K562 (cell line): ENCODE measurements around the gene NUP210. TPM values are rescaled to one million over a fixed set of nuclear protein-coding genes. Genes with fewer than 3 reads are reported as not detected.

Experiments used
- ATAC-seq: fragments of 200-7000 bp; cut with Tn5 transposase; 3 replicates; pipeline ENCODE4 v1.9.1; 2020; ENCODE audit warnings: moderate library complexity
- BruUV-seq: library from RNA; stranded (reverse); fragments of 400-500 nt; replicated peaks from 2 replicates; lab custom pipeline; 2021; lab: Mats Ljungman, UMichigan
- CTCF ChIA-PET: fragments of 300-600 bp; formaldehyde crosslinking; extraction: SDS; loops from one replicate; lab custom pipeline; 2021; ENCODE audit warnings: low intra/inter-chr PET ratio; lab: Yijun Ruan, JAX
- POLR2A ChIA-PET: fragments of 300-600, 350-650 bp; sonication (Branson Sonifier 250); formaldehyde crosslinking; extraction: SDS; loops from one replicate; lab custom pipeline; 2021; ENCODE audit warnings: antibody characterized with exemption, inconsistent platforms; lab: Yijun Ruan, JAX
- DNase-seq, 4 experiments: peaks; one replicate each; pipeline versions ENCODE4 v3.0.0 to v3.0.0-alpha.2; 2011 to 2018; ENCODE audit warnings: low spot score in 3 of 4, mixed read lengths in 3 of 4; ENCODE audit errors: extremely low read depth in 1 of 4
- FAIRE-seq: peaks from 2 replicates; lab custom pipeline; 2011; peaks lifted over from hg19 to GRCh38; lab: Jason Lieb, UNC
- H2AFZ ChIP-seq: 2 replicates; pipeline ENCODE4 v1.6.0; 2011; ENCODE audit warnings: low read depth, low read length, control low read depth, inconsistent platforms
- H3K27ac ChIP-seq: fragments of 200-600 bp; 3 replicates; pipeline ENCODE4 v1.8.0; 2011; ENCODE audit warnings: low read depth, mild to moderate bottlenecking, control low read depth, inconsistent platforms, low read length, moderate library complexity, mixed read lengths; ENCODE audit errors: extremely low read depth
- H3K27me3 ChIP-seq, 2 experiments: fragments of 300-600 bp in 1 of 2; 2 replicates in 1 of 2; 3 replicates in 1 of 2; pipeline versions ENCODE4 v1.6.0 to v1.8.0; 2011; ENCODE audit warnings: inconsistent platforms in 2 of 2, low read length in 2 of 2, mild to moderate bottlenecking in 1 of 2, mixed read lengths in 1 of 2, moderate library complexity in 1 of 2; ENCODE audit not compliant: control insufficient read depth in 2 of 2, insufficient read depth in 2 of 2
- H3K36me3 ChIP-seq: fragments of 300-600 bp; 3 replicates; pipeline ENCODE4 v1.8.0; 2011; ENCODE audit warnings: mild to moderate bottlenecking, low read length, inconsistent platforms; ENCODE audit not compliant: control insufficient read depth, insufficient read depth
- H3K4me1 ChIP-seq, 2 experiments: fragments of 200-600 bp in 1 of 2; replicated peaks in 1 of 2; 2 replicates in 1 of 2; 3 replicates in 1 of 2; pipeline versions ENCODE4 v1.5.1 to v1.8.0; 2011; ENCODE audit warnings: inconsistent platforms in 2 of 2, low read length in 2 of 2, mild to moderate bottlenecking in 1 of 2, mixed read lengths in 1 of 2, moderate library complexity in 1 of 2; ENCODE audit not compliant: control insufficient read depth in 2 of 2, insufficient read depth in 2 of 2
- H3K4me2 ChIP-seq: 2 replicates; pipeline ENCODE4 v1.6.1; 2011; ENCODE audit warnings: low read length, control low read depth, inconsistent platforms, mixed read lengths; ENCODE audit not compliant: insufficient read depth
- H3K4me3 ChIP-seq: fragments of 200-600 bp; sonication (generic), shearing (Covaris generic); 2 replicates; pipeline ENCODE4 v1.5.1; 2016; ENCODE audit warnings: control low read depth, inconsistent platforms
- H3K79me2 ChIP-seq: fragments of 200-600 bp; 3 replicates; pipeline ENCODE4 v1.8.0; 2011; ENCODE audit warnings: low read length, inconsistent platforms; ENCODE audit not compliant: control insufficient read depth, insufficient read depth
- H3K9ac ChIP-seq, 2 experiments: 2 replicates each; pipeline versions ENCODE4 v1.6.0 to v1.6.1; 2011; ENCODE audit warnings: low read depth in 2 of 2, low read length in 2 of 2, control low read depth in 1 of 2, inconsistent platforms in 1 of 2, mild to moderate bottlenecking in 1 of 2, mixed read lengths in 1 of 2; ENCODE audit not compliant: insufficient read depth in 1 of 2
- H3K9me1 ChIP-seq: one replicate; pipeline ENCODE4 v1.6.0; 2011; ENCODE audit warnings: inconsistent platforms, mild to moderate bottlenecking, low read length, moderate library complexity; ENCODE audit not compliant: control insufficient read depth, insufficient read depth
- H3K9me3 ChIP-seq: replicated peaks from 2 replicates; pipeline ENCODE4 v1.5.1; 2011; ENCODE audit warnings: low read depth, low read length, inconsistent platforms; ENCODE audit not compliant: control insufficient read depth, insufficient read depth
- H4K20me1 ChIP-seq: replicated peaks from 2 replicates; pipeline ENCODE4 v1.6.1; 2011; ENCODE audit warnings: low read length, inconsistent platforms, mixed read lengths; ENCODE audit not compliant: control insufficient read depth, insufficient read depth
- CCNT2 ChIP-seq: IDR thresholded peaks from 2 replicates; pipeline ENCODE4 v1.6.1; 2011; ENCODE audit warnings: borderline replicate concordance, low read depth, mild to moderate bottlenecking, moderate library complexity, mixed read lengths, low read length; ENCODE audit not compliant: insufficient read length; ENCODE audit errors: extremely low read depth
- POLR2A ChIP-seq: fragments of 450-650 bp; conservative IDR thresholded peaks from 2 replicates; pipeline ENCODE4 v1.6.1; 2016
- RBM22 ChIP-seq: fragments of 200-400 bp; formaldehyde crosslinking; IDR thresholded peaks from 2 replicates; pipeline ENCODE4 v1.6.1; 2018; ENCODE audit warnings: low read length, low read depth; ENCODE audit not compliant: poor library complexity, severe bottlenecking
- SAFB2 ChIP-seq: fragments of 200-400 bp; formaldehyde crosslinking; IDR thresholded peaks from 2 replicates; pipeline ENCODE4 v1.6.1; 2018; ENCODE audit warnings: borderline replicate concordance, low read length, low read depth, moderate library complexity; ENCODE audit not compliant: severe bottlenecking
- SOX6 ChIP-seq: fragments of 450-650 bp; IDR thresholded peaks from 2 replicates; pipeline ENCODE4 v1.6.1; 2014; ENCODE audit warnings: mild to moderate bottlenecking
- ZNF655 ChIP-seq: fragments of 250-450 bp; sonication (Bioruptor Pico); IDR thresholded peaks from 2 replicates; pipeline ENCODE4 v1.5.0; 2021
- WGBS: fragments of 100-300 bp; shearing (Covaris generic); methylation state at CpG from one replicate; pipeline ENCODE4 v1.1.6; 2016; ENCODE audit warnings: low coverage, mixed read lengths; ENCODE audit not compliant: insufficient coverage; ENCODE audit errors: missing lambda C conversion rate; 5-methylcytosine and 5-hydroxymethylcytosine counted together
- in situ Hi-C: fragments of 300-500 bp; cut with MboI; formaldehyde crosslinking; loops from 4 replicates; pipeline ENCODE4 v1.15.0; 2018; ENCODE audit warnings: inconsistent platforms, mixed read lengths
- intact Hi-C: fragments of 100-400 bp; cut with micrococcal nuclease; formaldehyde crosslinking; loops from 2 replicates; pipeline ENCODE4 v1.14.2; 2022
- polyA plus RNA-seq, 8 experiments: library from polyadenylated mRNA; depleted of rRNA in 4 of 8; stranded (reverse) in 5 of 8; unstranded in 3 of 8; fragments of >200 nt; fragmentation: Nextera tagmentation in 2 of 8; fragmentation: Illumina TruSeq in 1 of 8; extraction: Ambion mirVana in 2 of 8; extraction: Trizol in 1 of 8; gene quantifications; 2 replicates each; pipeline versions ENCODE4 v1.2.1 to v1.2.3, GENCODE V29; 2011 to 2014; ENCODE audit warnings: inconsistent platforms in 1 of 8, missing spikeins in 1 of 8
- total RNA-seq, 7 experiments: library from RNA; depleted of rRNA in 6 of 7; stranded (reverse); fragments of >200 nt in 6 of 7; fragmentation: Illumina TruSeq in 2 of 7; extraction: Trizol in 2 of 7; gene quantifications; 2 replicates each; pipeline versions ENCODE4 v1.2.1 to v1.2.3, GENCODE V29; 2011 to 2021; ENCODE audit warnings: low replicate concordance in 1 of 7

Gene NUP210
- total and polyA plus RNA-seq, 9 of the 15 experiments (the other 6 are each of a cell fraction or from before 2014, with no cell fraction given) = 1.2 to 138 (median 44.0) TPM

GRCh38 chr3:13370609-13371008 lies 49.5 kb downstream of the NUP210 start:
- POLR2A ChIA-PET = interaction anchor here (0.9 kb wide), 1 partner anchor 14 kb away, joined by 3 read pairs; no protein-coding TSS in a partner anchor

GRCh38 chr3:13370055-13370454 lies 50.1 kb downstream of the NUP210 start:
- DNase-seq = no peak
- FAIRE-seq = no peak
- H3K9ac ChIP-seq = no peak overlapping the region
- H3K79me2 ChIP-seq = no peaks in the 10 kb centered on the region
- no peaks in the 10 kb centered on the region for H3K4me1 ChIP-seq
- no peaks in the 10 kb centered on the region for H3K9me3 ChIP-seq
- 81% methylated on average over 3 of the region's 3 CpGs for WGBS
- intact Hi-C loops (no loop called here), in situ Hi-C loops (no loop called here)
- no peaks in the 10 kb centered on the region for H3K27me3 ChIP-seq
- ATAC-seq = no peak
- no peaks in the 10 kb centered on the region for H3K9me1 ChIP-seq
- no peak overlapping the region for H2AFZ ChIP-seq
- no peak overlapping the region for H3K4me3 ChIP-seq
- H4K20me1 ChIP-seq = peaks cover 6% of the 10 kb centered on the region; the same call in 1 of the 2 replicates
- H3K4me2 ChIP-seq = no peak overlapping the region
- CTCF ChIA-PET = no interaction called here
- POLR2A ChIA-PET = interaction anchor here (0.6 to 0.9 kb wide), 2 partner anchors 14 to 25 kb away, joined by 3 to 4 read pairs; no protein-coding TSS in a partner anchor
- no TSS peak for BruUV-seq
- H3K36me3 ChIP-seq = peaks cover 85% of the 10 kb centered on the region
- H3K27ac ChIP-seq = no peak overlapping the region
- TF ChIP-seq SAFB2 (no peak), RBM22 (no peak), CCNT2 (no peak), ZNF655 (CRISPR knock-in tag) (no peak)

More at GRCh38 chr3:13370609-13371008, 49.5 kb downstream of the NUP210 start:
- H3K4me2 ChIP-seq = no peak overlapping the region
- H2AFZ ChIP-seq = no peak overlapping the region
- no peak overlapping the region; a peak in 1 of 4 replicates for H3K9ac ChIP-seq
- no peaks in the 10 kb centered on the region for H3K79me2 ChIP-seq
- DNase-seq (no peak), FAIRE-seq (no peak), ATAC-seq (no peak)
- no peaks in the 10 kb centered on the region for H3K27me3 ChIP-seq
- H3K9me1 ChIP-seq = no peaks in the 10 kb centered on the region
- peaks cover 85% of the 10 kb centered on the region for H3K36me3 ChIP-seq
- BruUV-seq = no TSS peak
- in situ Hi-C loops = no loop called here
- intact Hi-C loops = no loop called here
- TF ChIP-seq SOX6 (no peak), POLR2A (peak; percentile 31; the same call in 1 of the 2 replicates)
- TF ChIP-seq, all 486 proteins: peak for 1
- no peak overlapping the region for H3K4me3 ChIP-seq
- H3K4me1 ChIP-seq = no peaks in the 10 kb centered on the region
- no peak overlapping the region for H3K27ac ChIP-seq
- WGBS = 90% methylated on average over 10 of the region's 10 CpGs
- peaks cover 6% of the 10 kb centered on the region; the same call in 1 of the 2 replicates for H4K20me1 ChIP-seq
- no peaks in the 10 kb centered on the region for H3K9me3 ChIP-seq
- CTCF ChIA-PET = no interaction called here
